KOPT-K1 (cell line): Measurements from ENCODE around the gene OR51F1.
"Not testable (repeated sequence)": the region's sequence is repeated elsewhere in the genome, so short reads cannot be mapped to it uniquely, and the experiment has no call there.

Experiments
- H3K27ac ChIP-seq: fragments of 200-600 bp; sonication (generic); 2 replicates; pipeline ENCODE4 v1.5.1; 2016; ENCODE audit warnings: antibody characterized with exemption, mild to moderate bottlenecking, low read depth, low read length; ENCODE audit not compliant: poor library complexity, severe bottlenecking
- H3K36me3 ChIP-seq: fragments of 200-600 bp; sonication (generic); 2 replicates; pipeline ENCODE4 v1.5.1; 2017; ENCODE audit warnings: antibody characterized with exemption, mild to moderate bottlenecking, low read length, moderate library complexity; ENCODE audit not compliant: insufficient read depth
- H3K9me3 ChIP-seq: fragments of 200-600 bp; sonication (generic); 2 replicates; pipeline ENCODE4 v1.5.1; 2017; ENCODE audit warnings: antibody characterized with exemption, low read length, mild to moderate bottlenecking; ENCODE audit not compliant: insufficient read depth, poor library complexity, severe bottlenecking

Gene OR51F1

GRCh38 chr11:4722616-4723534 is 46.9 kb downstream of the OR51F1 start:
- H3K36me3 ChIP-seq, H3K27ac ChIP-seq, H3K9me3 ChIP-seq: not testable (repeated sequence)
